Measurements from ENCODE around the gene CHST5.
A peak's percentile ranks its signal among the peaks of the same experiment; 100 is the strongest.

CHST5 gene

DNA sequence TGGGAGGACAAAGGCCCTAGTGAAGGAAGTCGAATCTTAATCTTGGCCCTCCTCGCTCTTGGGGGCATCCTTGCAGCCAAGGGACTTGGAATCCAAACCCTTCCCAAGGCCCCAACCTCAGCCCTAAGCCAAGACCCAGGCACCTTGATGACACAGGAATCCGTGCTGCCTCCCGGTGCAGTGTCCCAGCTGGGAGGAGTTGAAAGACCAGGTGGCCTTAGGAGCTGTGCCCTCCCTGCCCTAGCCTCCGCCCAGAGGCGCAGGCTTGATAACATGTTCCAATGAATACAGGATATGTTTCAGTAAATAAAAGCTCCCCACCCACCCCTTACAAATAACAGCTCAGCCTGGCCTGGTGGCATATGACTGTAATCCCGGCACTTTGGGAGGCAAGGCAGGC is at the start of gene CHST5:
CHST5 (minus strand) TSS at position 208 of the 400 bp plus-strand sequence. CDS start 5,724 bp downstream, outside the sequence.
- H3K4me3 ChIP-seq (ENCODE audit: low read depth, low read length) = no peak within 1 kb of the TSS

DNA sequence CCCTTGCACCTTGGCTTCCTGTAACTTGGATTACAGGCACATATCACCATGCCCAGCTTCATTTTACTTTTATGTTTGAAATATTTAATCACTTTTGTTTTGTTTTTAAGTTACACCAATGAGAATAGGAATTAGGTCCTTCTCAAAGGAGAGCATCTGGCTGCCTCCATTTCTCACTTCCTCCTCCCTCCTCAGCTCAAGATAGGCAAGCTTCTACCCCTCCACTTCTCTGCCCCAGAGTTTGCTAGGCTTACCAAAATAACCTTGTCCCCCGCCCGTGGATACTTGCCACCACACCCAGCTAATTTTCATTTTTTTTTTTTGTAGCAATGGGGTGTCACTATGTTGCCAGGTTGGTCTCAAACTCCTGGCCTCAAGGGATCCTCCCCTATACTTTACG is 48.2 kb upstream of the CHST5 start:
- no peak overlapping the region for H3K4me3 ChIP-seq (ENCODE audit: low read depth, low read length)

DNA sequence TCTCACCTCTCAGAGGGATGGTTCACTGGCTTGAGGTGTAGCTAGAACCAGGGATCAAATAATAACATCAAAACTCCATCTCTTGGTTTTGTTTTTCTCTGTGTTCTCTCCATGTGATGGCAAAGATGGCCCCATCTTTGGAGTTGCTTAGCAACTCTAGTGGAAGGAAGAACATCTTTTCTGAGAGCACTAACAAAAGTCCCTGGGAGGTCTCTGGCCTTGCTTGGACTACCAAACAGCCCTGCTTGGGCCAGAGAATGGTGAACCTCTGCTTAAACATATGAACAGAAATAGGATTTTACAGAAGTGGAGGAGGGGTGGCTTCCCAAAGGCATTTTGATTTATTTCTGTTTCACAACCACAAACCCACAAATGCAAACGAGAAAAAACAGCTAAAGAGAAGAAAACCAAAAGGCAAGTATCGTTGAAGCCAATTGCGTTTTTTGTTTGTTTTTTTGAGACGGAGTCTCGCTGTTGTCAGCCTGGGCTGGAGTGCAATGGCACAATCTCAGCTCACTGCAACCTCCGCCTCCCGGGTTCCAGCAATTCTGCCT is 43.5 kb upstream of the CHST5 start:
- H3K4me3 ChIP-seq (ENCODE audit: low read depth, low read length) = no peak overlapping the region

DNA sequence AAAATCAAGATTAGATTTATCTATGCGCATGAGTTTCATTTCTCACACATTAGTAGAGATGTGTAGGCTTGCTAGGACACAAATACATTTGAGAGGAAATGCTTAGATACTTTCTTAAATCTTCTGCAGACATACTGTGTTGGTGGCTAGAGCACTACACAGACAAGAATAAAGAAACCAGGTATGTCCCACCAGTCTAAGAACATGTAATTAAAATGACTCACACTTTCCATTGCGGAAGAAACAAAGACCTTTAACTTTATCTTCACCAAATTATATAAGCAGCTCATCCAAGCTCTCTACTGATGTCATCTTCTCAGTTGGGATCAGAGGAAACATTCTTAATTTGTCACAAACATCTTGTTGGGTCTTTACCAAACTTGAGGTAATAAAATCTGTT is 42.8 kb upstream of the CHST5 start:
- H3K4me3 ChIP-seq (ENCODE audit: low read depth, low read length) = no peak overlapping the region

DNA sequence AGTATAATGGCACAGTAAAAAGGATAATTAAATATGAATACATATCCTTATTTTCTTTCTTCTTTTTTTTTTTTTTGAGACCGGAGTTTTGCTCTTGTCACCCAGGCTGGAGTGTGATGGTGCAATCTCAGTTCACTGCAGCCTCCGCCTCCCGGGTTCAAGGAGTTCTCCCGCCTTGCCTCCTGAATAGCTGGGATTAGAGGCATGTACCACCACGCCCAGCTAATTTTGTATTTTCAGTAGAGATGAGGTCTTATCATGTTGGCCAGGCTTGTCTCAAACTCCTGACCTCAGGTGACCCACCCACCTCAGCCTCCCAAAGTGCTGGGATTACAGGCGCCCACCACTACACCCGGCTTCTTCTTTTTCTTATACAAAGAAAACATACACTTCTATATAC is 42.3 kb upstream of the CHST5 start:
- H3K4me3 ChIP-seq (ENCODE audit: low read depth, low read length) = no peak overlapping the region

DNA sequence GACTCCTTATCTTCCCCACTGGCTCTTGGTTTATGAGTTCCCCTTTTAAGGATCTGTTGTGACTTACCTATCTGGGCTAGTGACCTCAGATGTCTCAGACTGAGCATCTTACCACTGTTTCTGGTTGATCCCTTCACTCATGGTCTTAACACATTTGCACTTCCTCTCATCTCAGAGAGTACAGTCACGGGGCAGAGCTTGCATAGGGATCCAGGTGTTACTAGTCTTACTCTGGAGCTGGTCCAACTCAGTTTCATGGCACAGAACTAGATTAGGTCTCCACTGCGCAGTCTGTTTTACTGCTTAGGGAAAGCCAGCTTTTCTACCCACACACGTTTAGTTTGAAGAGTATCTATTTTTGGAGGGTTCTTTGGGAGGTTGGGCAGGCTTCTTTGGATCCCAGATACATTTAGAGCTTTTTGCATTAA is 40.5 kb upstream of the CHST5 start:
- no peak overlapping the region for H3K4me3 ChIP-seq (ENCODE audit: low read depth, low read length)

DNA sequence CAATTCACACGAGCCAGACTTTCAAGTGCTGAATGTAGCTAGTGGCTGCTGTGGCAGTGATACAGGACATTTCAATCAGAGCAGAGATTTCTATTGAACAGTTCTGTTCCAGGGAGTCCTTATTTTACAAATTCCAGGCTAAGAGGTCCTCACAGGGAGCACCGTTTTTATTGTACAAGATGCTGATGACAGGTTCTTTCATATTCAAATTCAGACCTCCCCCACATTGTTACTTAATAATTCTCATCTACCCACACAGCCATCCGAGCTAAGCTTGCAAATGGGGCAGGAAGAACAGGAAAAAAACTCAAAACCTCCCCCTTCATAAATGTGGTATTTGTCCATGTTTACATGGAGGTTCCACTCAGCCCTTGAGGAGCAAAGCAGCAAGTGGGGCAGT is 40.0 kb upstream of the CHST5 start:
- no peak overlapping the region for H3K4me3 ChIP-seq (ENCODE audit: low read depth, low read length)

DNA sequence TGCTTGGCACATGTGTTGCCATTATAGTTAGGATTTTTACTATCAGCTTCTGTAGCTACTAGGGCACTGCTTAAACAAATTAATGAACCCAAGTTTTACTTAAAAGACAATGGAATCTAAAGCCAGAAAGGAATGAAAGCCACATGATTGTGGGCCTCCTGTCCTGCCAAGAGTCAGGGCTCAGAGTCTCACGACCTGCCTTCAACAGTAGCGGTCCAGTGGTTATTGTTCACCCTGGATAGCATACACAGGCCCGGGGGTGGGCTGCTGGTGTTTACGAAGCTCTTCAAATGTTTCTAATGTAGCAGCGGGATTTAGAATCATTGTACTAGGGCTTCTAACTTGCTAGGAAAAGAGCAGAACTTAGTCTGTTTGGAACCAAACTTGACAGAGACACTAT is 38.0 kb upstream of the CHST5 start:
- no peak overlapping the region for H3K4me3 ChIP-seq (ENCODE audit: low read depth, low read length)

DNA sequence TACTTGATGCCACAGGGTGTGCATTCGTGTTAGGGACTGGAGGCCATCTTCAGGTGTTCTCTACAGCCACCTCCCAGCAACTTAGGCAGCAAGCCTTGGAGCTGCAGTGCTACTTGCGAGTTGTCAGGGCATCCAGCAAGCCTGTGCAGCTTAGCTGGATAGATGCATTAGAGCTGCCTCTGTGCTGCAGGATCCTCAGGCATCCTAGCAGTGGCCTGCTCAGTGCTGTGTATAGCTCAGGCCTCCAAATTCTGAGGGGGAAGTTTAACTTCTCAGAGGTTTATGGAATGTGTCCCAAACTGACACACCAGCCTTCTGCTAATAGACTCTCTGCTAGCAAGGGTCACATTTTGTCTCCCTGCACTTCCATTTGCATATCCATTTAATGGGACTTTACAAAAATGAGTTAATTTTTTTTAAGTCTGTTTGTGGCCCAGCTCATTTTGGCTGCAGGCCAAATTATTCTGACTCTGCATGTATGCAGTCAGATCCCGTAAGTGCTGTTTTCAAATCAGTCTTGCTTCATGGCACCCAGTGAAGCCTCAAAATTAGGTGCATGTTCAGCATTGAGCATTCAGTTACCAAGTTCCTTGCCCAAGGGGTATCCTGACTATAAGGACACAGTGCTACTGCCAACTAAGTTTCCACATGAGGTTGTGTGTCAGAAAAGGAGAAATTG is 37.1 kb upstream of the CHST5 start:
- no peak overlapping the region for H3K4me3 ChIP-seq (ENCODE audit: low read depth, low read length)

DNA sequence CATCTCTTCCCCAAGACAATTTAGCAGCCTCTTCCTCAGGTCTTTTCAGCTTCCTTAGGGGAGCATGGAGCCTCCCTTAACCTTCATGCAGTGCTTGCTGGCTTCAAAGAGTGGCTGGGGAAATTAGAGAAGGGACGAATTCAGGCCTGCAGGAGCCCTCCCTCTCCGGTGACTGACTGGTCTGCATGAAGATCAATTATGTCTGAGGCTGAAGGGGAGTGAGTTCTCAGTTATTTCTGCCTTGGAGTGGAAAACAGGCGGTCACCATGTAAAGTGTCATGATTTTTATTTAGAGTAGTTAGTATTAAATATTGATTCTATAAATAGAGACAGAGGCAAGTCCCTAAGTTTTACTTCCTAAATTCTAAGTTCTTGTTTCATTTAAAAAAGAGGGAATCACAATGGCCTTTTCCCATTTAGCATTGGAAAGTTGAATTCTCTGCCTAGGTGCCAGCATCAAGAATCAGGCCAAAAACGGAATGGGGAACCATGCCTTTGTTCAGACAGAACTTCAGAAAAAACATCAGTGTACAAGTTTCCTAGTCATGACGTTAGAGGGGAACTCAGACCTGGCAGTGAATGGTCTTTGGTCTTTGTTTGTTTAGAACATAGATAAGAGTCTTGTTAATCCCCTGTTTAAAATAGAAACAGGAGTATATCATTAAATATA is 34.6 kb upstream of the CHST5 start:
- no peak overlapping the region for H3K4me3 ChIP-seq (ENCODE audit: low read depth, low read length)

DNA sequence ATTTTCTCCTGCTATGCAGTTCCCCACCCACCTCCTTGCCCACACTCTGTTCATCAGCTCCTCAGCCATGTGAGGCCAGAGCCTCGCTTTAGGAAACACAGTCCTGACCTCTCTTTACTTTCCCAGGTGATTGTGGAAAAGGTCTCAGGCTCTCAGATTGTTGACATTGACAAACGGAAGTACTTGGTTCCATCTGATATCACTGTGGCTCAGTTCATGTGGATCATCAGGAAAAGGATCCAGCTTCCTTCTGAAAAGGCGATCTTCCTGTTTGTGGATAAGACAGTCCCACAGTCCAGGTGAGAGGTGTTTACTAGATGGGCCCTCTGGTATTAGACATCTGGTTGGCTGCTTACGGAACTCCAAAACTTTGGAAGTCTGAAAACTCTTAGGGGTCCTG is 32.0 kb upstream of the CHST5 start:
- no peak overlapping the region for H3K4me3 ChIP-seq (ENCODE audit: low read depth, low read length)

DNA sequence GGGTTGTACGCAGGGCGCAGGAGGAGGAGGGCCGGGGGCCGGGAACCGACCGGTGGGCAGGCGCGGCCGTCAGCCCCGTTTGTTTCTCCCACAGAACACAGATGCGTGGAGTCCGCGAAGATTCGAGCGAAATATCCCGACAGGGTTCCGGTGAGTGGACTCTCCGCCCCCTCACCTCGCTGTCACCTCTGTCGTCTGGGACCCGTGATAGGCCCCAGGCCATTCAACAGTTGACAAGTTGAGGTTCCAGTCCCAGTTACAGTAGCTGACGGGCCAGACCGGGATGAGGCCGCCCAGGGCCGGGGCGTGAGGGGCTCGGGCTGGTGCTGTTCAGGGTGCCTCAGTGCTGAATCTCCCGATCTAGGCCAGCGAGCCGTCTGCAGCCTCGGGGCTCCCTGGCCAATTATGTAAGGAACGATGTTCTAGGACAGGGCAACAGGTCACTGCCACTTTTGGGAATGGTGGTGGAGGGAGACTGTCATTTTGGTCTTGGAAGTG is 30.9 kb upstream of the CHST5 start:
- peak overlapping the region; percentile 91 for H3K4me3 ChIP-seq (ENCODE audit: low read depth, low read length)

DNA sequence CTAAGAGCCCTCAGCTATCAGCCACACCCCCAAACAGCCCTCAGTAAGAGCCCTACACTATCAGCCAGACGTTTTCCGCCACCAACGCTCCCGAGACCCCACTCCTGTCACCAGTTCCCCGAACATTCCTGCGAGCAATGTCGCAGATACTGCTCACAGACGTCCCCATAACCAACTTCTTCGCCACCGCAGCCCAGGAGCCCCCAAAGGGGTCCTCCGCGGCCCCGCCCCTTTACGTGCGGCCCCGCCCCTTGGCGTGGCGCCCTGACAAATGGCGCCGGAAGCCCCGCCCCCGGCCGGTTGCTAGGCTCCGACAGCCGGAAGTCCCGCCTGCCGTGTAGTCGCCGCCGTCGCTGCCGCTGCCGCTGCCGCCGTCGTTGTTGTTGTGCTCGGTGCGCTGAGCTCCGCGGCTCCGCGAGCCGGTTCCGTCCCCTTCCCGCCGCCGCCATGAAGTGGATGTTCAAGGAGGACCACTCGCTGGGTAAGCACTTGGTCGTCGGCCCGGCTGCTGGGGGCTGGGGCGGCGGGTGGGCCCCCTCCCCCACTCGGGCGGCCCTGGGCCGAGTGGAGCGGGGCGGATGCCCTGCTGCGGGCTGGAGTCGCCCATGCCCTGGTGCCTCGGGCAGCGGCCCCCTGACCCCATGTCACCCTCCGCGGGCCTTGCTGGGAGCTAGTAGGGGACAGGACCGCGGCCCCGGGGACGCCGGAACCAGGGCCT is 30.3 kb upstream of the CHST5 start, which contains the start of gene GABARAPL2:
GABARAPL2 (plus strand) TSS at position 340 of the 718 bp plus-strand sequence; CDS start at position 448, 108 bp downstream.
- H3K4me3 ChIP-seq (ENCODE audit: low read depth, low read length) = peak within 1 kb of the TSS; percentile 91

DNA sequence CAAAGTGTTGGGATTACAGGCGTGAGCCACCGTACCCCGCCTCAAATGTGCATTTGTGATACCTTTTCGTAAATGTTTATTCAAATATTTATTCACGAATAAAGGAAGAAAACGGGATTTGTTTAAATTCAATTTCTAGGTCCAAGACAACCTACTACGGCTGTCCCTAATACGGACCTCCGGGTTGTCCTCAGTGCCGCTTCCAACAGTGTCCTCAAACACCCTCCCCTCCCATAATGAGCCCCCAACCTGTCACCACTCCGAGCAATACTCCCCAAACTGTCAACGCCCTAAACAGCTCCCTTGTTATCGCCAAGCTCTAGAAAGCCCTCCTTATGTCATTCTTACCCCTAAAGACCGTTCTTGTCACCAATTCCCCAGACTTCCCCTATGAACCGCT is 29.7 kb upstream of the CHST5 start:
- H3K4me3 ChIP-seq (ENCODE audit: low read depth, low read length) = peak overlapping the region; percentile 91

DNA sequence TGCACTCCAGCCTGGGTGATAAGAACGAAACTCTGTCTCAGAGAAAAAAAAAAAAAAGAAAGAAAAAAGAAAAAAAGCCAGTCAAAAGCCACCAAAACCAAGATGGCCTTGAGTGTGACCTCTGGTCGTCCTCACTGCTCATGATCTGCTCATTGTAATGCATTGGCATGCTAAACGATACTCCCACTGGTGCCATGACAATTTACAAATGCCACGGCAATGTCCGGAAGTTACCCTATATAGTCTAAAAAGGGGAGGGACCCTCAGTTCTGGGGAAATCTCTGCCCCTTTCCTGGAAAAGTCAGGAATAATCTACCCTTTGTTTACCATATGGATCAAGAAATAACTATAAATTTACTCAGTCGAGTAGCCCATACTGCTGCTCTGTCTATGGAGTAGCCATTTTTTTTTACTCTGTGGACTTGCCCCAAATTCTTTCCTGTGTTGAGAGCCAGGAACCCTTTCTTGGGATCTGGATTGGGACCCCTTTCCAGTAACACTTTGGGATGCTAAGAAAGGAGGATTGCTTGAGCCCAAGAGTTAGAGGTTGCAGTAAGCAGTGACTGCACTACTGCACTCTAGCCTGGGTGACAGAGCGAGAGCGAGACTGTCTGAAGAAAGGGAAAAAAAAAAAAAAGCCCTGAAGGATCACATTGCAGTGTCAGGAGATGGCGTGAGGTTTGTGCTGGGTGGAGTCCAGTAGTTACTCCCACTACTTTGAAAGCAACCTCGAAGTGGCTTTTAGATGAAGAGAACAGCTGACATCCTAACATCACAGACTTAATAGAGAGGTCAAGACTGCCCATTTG is 23.9 kb upstream of the CHST5 start:
- H3K4me3 ChIP-seq (ENCODE audit: low read depth, low read length) = no peak overlapping the region

DNA sequence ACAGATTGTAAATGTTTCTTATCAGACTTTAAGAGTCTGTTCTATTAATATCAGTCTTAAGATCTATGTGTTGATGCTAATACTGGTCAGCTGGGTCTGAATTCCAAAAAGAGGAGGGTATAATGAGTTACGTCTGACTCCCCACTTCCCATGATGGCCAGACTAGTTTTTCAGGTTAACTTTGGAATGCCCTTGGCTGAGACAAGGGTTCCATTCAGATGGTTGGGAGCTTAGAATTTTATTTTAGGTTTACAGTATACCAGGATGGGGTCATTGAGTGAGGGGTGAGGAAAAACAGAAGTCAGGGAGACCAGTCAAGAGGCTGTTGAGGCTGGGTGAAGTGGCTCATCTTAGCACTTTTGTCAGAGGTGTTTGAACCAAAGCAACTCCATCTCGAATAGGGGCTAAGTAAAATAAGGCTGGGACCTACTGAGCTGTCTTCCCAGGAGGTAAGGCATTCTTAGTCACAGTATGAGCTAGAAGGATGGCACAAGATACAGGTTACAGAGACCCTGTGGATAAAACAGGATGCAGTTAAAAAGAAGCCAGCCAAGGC is 23.0 kb upstream of the CHST5 start:
- H3K4me3 ChIP-seq (ENCODE audit: low read depth, low read length) = no peak overlapping the region

DNA sequence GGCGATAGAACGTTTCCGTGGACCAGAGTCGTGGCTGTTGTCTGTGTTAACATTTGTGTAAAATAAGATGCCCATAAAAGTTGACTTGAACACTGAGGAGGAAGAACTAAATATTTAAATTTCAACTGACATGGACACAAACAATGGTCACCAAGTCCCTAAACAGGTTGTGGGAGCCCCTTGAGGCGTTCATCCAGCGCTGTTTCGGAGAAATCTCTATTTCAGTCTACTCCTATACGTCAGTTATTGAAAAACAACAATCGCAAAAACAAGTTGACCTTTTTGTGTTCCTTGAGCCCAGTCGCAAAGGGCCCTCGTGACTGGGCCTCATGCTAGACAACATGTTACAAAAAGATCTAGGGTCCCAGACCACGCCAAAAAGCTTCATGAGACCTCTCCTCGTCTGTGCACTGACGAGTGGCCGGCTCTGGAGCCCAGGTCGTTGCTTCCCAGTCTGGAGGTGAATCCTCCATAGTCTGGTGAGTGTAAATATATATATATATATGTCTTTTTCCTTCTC is 20.6 kb upstream of the CHST5 start:
- H3K4me3 ChIP-seq (ENCODE audit: low read depth, low read length) = peak overlapping the region; percentile 10

DNA sequence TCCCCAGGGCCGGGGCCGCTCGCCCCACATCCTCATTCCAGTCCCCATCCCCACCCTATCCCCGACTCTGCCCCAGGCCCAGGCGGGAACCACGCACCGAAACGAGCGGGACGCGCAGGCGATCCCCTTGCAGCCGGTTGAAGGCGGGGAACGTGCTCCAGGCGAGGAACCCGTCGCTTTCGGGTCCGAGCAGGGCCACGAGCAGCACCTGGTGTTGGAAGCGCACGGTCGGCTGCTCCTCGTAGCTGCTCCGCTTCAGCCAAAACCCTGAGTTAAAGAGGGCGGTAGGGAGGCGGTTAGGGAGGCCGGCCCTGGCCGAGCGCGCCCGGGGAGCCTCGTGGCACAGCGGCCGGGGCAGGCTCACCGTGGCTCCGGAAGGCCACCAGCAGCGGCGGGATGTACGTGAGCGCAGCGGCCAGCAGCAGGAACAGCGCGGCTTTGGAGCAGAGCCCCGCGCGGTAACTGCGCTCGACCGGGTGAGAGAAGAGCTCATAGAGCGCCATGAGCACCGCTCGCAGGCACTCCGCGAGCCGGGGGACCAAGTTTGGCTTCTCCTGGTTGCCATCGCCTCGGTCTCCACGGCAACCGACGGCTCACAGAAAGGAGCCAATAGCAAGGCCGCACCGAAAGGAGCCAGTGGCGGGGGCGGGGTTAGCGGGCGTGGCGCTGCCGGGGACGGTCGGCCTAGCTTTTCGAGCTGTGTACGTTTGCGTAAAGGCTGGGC is 20.0 kb upstream of the CHST5 start, which contains the start of gene TMEM231:
TMEM231 (minus strand) TSS at position 546 of the 724 bp plus-strand sequence; CDS start at position 503, 43 bp downstream.
- peak within 1 kb of the TSS; percentile 76 for H3K4me3 ChIP-seq (ENCODE audit: low read depth, low read length)

DNA sequence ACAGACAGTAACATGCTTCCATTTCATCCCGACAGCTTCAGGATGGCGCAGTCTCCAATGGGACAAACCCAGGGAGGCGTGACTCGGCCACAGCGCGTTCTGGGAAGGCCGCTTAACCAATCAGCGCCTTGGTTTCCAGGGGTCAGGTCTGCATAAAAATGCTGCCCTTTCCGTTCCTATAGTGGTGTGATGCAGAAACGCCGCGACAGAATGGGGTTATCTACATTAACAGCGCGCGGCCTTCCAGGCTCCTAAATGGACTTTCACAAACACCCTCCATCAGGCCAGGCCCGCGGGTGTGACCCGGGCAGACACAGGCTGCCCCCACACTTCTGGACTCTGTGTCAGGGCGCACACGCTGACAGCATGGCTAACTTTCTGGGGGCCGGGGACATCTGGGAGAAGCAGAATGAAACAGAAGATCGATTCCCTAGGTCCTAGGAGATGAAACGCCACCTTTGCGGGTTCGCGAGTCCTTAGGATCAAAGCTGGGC is 19.4 kb upstream of the CHST5 start:
- H3K4me3 ChIP-seq (ENCODE audit: low read depth, low read length) = peak overlapping the region; percentile 76
